HepG2 (cell line): ENCODE results near the gene QPCT. TPM values are rescaled to one million over a fixed set of nuclear protein-coding genes. Genes with fewer than 3 reads are reported as not detected.

ENCODE experiments used
- ATAD3A ChIP-seq: sonication (generic); formaldehyde crosslinking; IDR thresholded peaks from 2 replicates; pipeline ENCODE4 v1.4.0; 2020; ENCODE audit warnings: missing genetic modification reagents
- EHMT2 ChIP-seq: fragments of 200-600 bp; sonication (generic); IDR thresholded peaks from 2 replicates; pipeline ENCODE4 v1.7.0; 2017; ENCODE audit warnings: antibody characterized with exemption, low read depth, low read length, borderline replicate concordance
- FOXC1 ChIP-seq: sonication (generic); formaldehyde crosslinking; IDR thresholded peaks from 2 replicates; pipeline ENCODE4 v1.8.0; 2022; ENCODE audit warnings: mild to moderate bottlenecking, missing genetic modification reagents, borderline replicate concordance
- GPN1 ChIP-seq: sonication (generic); formaldehyde crosslinking; IDR thresholded peaks from 2 replicates; pipeline ENCODE4 v1.5.1; 2020; ENCODE audit warnings: missing genetic modification reagents, borderline replicate concordance
- KAT7 ChIP-seq: IDR thresholded peaks from 2 replicates; pipeline ENCODE4 v1.6.1; 2018; ENCODE audit warnings: borderline replicate concordance, missing compliant biosample characterization
- KIAA2018 ChIP-seq: sonication (generic); formaldehyde crosslinking; IDR thresholded peaks from 2 replicates; pipeline ENCODE4 v1.5.0; 2020; ENCODE audit warnings: mild to moderate bottlenecking, missing genetic modification reagents, borderline replicate concordance
- MAF1 ChIP-seq: sonication (generic); formaldehyde crosslinking; IDR thresholded peaks from 2 replicates; pipeline ENCODE4 v1.5.0; 2020; ENCODE audit warnings: missing genetic modification reagents, borderline replicate concordance
- PAF1 ChIP-seq: IDR thresholded peaks from 2 replicates; pipeline ENCODE4 v1.6.1; 2016; ENCODE audit warnings: missing genetic modification reagents, missing compliant biosample characterization
- PRDM4 ChIP-seq: sonication (generic); formaldehyde crosslinking; IDR thresholded peaks from 2 replicates; pipeline ENCODE4 v1.9.0; 2021; ENCODE audit warnings: missing genetic modification reagents, borderline replicate concordance
- RAD51 ChIP-seq: fragments of 450-650 bp; IDR thresholded peaks from 2 replicates; pipeline ENCODE4 v1.6.1; 2016; ENCODE audit warnings: borderline replicate concordance
- RBM22 ChIP-seq: fragments of 200-400 bp; formaldehyde crosslinking; optimal IDR thresholded peaks from 2 replicates; pipeline ENCODE3; 2017; ENCODE audit warnings: mild to moderate bottlenecking, low read length, moderate library complexity
- TAF15 ChIP-seq: fragments of 200-400 bp; formaldehyde crosslinking; IDR thresholded peaks from one replicate; pipeline ENCODE4 v1.6.1; 2018; ENCODE audit warnings: mild to moderate bottlenecking, low read depth, low read length; ENCODE audit not compliant: poor library complexity, severe bottlenecking
- ZBTB21 ChIP-seq: sonication (generic); formaldehyde crosslinking; IDR thresholded peaks from 2 replicates; pipeline ENCODE4 v1.4.0; 2020; ENCODE audit warnings: missing genetic modification reagents
- ZNF160 ChIP-seq: sonication (generic); formaldehyde crosslinking; IDR thresholded peaks from 2 replicates; pipeline ENCODE4 v1.8.0; 2022; ENCODE audit warnings: mild to moderate bottlenecking, inconsistent platforms, missing genetic modification reagents
- ZNF431 ChIP-seq: sonication (generic); formaldehyde crosslinking; IDR thresholded peaks from 2 replicates; pipeline ENCODE4 v1.9.0; 2022; ENCODE audit warnings: missing genetic modification reagents, low read depth, mild to moderate bottlenecking, borderline replicate concordance
- ZNF468 ChIP-seq: sonication (generic); formaldehyde crosslinking; IDR thresholded peaks from 2 replicates; pipeline ENCODE4 v1.8.0; 2022; ENCODE audit warnings: mild to moderate bottlenecking, moderate library complexity, missing genetic modification reagents
- ZNF713 ChIP-seq: sonication (generic); formaldehyde crosslinking; IDR thresholded peaks from 2 replicates; pipeline ENCODE4 v1.4.0; 2020; ENCODE audit warnings: mild to moderate bottlenecking, missing genetic modification reagents
- ZNF749 ChIP-seq: sonication (generic); formaldehyde crosslinking; IDR thresholded peaks from 2 replicates; pipeline ENCODE4 v1.8.0; 2022; ENCODE audit warnings: mild to moderate bottlenecking, missing genetic modification reagents, moderate library complexity, borderline replicate concordance
- ZNF781 ChIP-seq: sonication (generic); formaldehyde crosslinking; IDR thresholded peaks from 2 replicates; pipeline ENCODE4 v1.5.1; 2020; ENCODE audit warnings: borderline replicate concordance, mild to moderate bottlenecking, missing genetic modification reagents; ENCODE audit errors: not compliant biosample characterization
- polyA plus RNA-seq, 8 experiments: library from polyadenylated mRNA; depleted of rRNA in 3 of 8; stranded (reverse) in 7 of 8; unstranded in 1 of 8; fragments of >200 nt; fragmentation: Illumina TruSeq in 4 of 8; extraction: Trizol in 4 of 8; gene quantifications; 2 replicates each; pipeline versions ENCODE4 v1.2.1 to v1.2.3, GENCODE V29; 2011 to 2016; ENCODE audit warnings: low read depth in 4 of 8, missing spikeins in 1 of 8, mixed read lengths in 1 of 8; ENCODE audit not compliant: insufficient read depth in 1 of 8
- total RNA-seq, 5 experiments: library from RNA; depleted of rRNA; stranded (reverse); fragments of >200 nt; fragmentation: Illumina TruSeq; extraction: Trizol; gene quantifications; 2 replicates each; pipeline ENCODE4 v1.2.3, GENCODE V29; 2016; ENCODE audit warnings: low read depth in 1 of 5

The QPCT gene
- total and polyA plus RNA-seq, 2 of the 13 experiments (the other 11 are each of a cell fraction or from before 2014, with no cell fraction given): 0.77 to 1.2 TPM

GRCh38 chr2:37344453-37345361 is at the start of gene QPCT (continued):
- TF ChIP-seq RBM22: no peak
- TF ChIP-seq ZNF160 (CRISPR knock-in tag): no peak
- TF ChIP-seq ZNF781 (CRISPR knock-in tag): no peak
- TF ChIP-seq FOXC1 (CRISPR knock-in tag): 0 out of 2 replicates have a peak, but pooled peaks have one; percentile 19
- no peak for TF ChIP-seq ZBTB21
- TF ChIP-seq MAF1 (CRISPR knock-in tag): no peak
- TF ChIP-seq ZNF713: no peak
- TF ChIP-seq RAD51: no peak
- TF ChIP-seq ZNF749 (CRISPR knock-in tag): no peak
- TF ChIP-seq PRDM4 (CRISPR knock-in tag): no peak
- TF ChIP-seq ATAD3A: no peak
- no peak for TF ChIP-seq PAF1 (CRISPR knock-in tag)
- no peak for TF ChIP-seq KIAA2018
- no peak for TF ChIP-seq ZNF468 (CRISPR knock-in tag)
- no peak for TF ChIP-seq TAF15
- no peak for TF ChIP-seq KAT7
- TF ChIP-seq EHMT2: no peak
- TF ChIP-seq GPN1 (CRISPR knock-in tag): no peak
- TF ChIP-seq ZNF431 (CRISPR knock-in tag): no peak
